ENCODE measurements around the gene FAM83B.

DNA sequence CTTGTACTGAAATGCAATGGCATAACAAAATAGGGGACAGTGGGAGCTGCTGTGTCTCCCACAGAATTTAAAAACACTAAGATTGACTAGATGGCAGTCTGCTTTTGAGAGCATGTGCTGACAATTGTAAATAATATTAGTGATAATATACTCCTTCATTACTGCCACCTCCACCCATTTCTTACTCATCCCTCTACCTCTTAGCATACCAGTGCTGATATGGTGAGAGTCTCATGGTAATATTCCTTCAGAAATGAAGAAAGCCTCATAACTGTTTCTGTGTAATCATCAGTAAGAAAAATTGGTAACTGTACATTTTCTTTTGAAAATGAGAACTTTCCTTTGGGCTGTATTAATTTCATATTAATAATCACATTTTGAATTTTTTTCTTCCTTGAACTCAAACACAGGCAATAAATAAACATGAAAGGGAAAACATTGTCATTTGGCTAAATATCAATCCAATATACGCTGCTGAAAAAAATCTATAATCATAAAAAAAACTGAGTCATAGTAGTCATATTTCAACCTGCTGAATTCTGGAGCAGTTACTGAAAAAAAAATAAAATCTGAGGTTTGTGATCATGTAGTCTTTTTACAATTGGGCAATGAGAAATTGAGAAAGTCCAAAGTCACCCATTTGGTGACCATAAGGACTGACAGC is 34.6 kb downstream of the FAM83B start:
- TF ChIP-seq POLR2A (IDR thresholded peaks at IDR 0.05; ENCODE audit: low read depth, low read length) (no peak), POLR2AphosphoS5 (IDR thresholded peaks at IDR 0.05; ENCODE audit: low read depth, low read length) (no peak), TAF1 (IDR thresholded peaks at IDR 0.05; ENCODE audit: low read depth, low read length) (no peak)

Measured in GM12891 (cell line).